IPS-18c (cell line): ENCODE measurements around the gene SNAP47.

Source experiments
- H3K4me3 ChIP-seq: 2 replicates; pipeline ENCODE4 v1.7.0; 2013; ENCODE audit warnings: low read depth, mild to moderate bottlenecking, low read length, moderate library complexity; ENCODE audit not compliant: insufficient read depth
- H3K9me3 ChIP-seq: one replicate; pipeline ENCODE4 v1.6.1; 2013; ENCODE audit warnings: mild to moderate bottlenecking, low read length, moderate library complexity; ENCODE audit not compliant: control insufficient read depth, insufficient read depth

Gene SNAP47

DNA sequence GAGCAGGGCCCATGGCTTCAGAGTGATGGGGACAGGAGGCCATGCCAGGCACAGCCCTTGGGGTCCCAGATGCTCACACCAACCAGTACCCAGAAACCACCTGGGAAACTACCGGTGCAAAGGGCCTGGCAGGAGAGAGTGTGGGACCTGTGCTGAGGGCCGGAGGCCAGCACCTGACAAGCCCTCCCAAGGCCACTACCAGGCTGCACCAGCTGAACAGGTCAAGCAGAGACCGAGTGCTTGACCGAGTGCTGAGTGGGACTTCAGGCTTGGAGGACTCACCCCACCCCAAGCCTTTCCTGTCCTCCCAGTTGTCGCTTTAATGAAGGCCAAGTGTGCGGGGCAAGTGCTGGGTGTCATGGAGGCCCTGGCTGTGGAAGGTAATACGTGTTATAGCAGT is 36.5 kb downstream of the SNAP47 start:
- H3K4me3 ChIP-seq, result no peak overlapping the region

DNA sequence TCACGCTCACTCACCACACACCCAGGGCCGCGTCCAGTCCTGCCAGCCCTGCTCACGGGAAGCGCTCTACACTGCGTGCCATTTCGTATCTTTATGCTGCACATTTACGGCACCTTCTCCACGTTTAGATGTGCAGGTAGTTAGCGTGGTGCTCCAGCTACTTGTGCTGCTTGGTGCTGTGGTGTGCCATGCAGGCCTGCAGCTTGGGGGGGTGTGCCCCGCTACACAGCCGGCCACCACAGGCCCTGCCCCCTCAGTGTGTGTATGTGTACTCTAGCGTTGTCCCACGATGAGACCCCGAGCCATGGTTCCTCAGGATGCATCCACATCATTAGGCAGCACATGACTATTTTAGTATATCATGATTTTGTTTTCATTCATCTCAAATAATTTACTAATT is 38.3 kb downstream of the SNAP47 start:
- Histone ChIP-seq H3K9me3 (no peaks in the 10 kb centered on the region), H3K4me3 (no peak overlapping the region)

More for the DNA sequence above, 36.5 kb downstream of the SNAP47 start:
- no peaks in the 10 kb centered on the region for H3K9me3 ChIP-seq

DNA sequence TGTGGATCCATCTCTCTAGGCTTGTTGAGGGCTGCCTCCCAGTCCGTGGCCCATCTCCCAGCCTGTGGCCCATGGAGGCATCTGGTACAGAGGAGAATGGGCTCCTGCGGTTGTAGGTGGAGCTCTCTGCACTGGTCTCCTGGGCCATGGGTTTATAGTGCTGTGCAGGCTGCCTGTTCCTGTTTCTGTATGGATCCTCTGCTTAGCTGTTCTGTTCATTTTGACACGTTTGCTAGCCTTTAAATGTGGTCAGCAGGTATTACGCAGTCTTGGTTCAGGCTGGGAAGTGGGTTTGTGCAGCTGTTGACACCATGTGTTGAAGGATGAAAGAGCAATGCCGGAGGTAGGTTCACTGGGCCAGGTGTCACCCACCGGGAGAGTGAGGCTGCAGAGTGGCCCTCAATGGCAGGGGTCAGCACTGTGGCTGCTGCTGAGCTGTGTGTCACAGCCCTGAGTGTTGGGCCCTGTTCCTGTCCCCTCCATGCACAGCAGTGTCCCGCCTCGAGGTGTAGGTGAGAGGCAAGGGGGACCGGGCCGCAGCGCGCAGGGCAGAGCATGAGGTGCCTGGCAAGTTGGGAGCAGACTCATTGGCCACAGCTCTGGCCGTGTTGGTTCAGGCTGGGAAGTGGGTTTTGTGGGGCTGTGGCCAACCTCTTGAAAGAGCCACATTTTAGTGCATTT is 39.0 kb downstream of the SNAP47 start:
- H3K4me3 ChIP-seq, result no peak overlapping the region
- H3K9me3 ChIP-seq, result no peaks in the 10 kb centered on the region

DNA sequence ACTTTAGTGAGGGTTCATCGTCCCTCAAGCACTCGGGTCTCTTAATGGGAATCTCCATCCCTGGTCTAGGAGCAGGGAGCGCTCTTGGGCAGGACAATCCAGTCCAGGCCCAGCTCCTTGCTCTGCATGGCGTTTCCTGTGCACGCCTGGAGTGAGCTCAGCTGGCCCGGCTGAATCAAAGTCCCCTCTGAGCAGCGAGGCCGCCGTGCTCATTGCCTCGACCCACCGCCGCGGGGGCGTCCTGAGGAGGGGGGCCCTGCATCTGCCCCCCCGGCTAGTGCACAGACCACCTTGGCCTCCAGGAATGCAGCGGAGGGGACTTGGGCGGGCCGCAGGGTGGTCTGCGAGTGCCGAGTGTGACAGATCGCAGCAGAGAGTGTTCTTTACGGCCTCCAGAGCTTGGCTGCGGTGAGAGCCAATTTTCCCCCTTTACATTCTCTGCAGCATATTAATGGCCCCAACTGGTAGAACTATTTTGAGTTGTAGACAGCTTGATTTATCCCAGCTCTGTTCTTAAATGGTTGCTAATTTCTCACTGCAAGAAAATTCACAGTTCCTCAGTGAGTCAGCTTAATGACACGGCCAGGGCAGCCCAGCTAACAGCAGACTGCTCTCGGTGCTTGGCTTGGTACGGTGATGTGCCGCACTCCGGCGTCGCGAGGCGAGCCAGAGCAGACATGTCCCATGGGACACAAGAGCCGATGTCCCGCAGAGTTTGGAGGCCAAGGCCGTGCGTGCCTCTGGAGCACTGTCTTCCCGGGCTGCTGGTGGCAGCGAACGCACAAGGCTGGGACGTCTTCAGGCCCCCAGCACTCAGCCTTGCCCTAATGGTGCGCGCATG is 39.8 kb downstream of the SNAP47 start:
- Histone ChIP-seq H3K4me3 (no peak overlapping the region), H3K9me3 (no peaks in the 10 kb centered on the region)

DNA sequence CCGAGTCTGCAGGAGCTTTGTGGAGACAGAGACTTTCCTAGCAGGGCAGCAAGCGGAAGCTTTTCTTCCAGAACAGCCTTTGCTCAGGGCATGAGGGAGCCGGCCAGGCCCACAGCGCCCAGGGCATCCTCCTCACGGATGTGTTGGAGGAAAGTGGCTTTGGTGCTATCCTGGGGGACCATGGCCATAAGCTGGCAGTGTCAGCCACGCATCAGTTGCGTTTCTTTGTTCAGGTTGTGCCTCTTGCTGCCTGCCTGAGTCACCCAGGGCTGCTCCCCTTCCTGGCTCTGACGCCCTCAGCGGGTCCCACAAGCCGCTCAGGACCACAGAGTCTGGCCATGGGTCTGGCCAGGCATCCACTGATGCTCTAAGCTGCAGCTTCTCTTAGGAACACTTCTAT is 40.6 kb downstream of the SNAP47 start:
- no peak overlapping the region for H3K4me3 ChIP-seq
- H3K9me3 ChIP-seq, result no peaks in the 10 kb centered on the region

DNA sequence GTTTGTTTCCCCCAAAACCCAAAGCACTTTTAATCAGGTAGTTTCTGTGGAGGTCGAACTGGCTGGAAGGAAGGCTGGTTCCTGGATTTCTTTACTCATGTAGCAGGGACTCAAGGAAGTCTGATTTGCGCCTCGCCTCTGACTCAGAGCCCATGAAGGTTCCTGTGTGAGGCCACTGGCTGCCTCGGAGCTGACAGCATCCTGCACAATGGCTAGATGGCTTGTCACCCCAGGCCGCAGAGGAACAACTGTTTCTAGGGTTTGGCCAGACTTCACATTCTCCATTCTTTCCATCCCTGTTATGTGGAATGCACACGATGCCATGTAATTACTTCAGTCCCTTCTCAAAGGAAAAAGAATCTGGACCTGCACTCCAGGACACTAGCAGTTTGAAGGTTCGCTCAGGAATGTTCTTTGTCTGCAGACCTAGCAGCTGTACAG is 41.1 kb downstream of the SNAP47 start:
- no peaks in the 10 kb centered on the region for H3K9me3 ChIP-seq
- no peak overlapping the region for H3K4me3 ChIP-seq

DNA sequence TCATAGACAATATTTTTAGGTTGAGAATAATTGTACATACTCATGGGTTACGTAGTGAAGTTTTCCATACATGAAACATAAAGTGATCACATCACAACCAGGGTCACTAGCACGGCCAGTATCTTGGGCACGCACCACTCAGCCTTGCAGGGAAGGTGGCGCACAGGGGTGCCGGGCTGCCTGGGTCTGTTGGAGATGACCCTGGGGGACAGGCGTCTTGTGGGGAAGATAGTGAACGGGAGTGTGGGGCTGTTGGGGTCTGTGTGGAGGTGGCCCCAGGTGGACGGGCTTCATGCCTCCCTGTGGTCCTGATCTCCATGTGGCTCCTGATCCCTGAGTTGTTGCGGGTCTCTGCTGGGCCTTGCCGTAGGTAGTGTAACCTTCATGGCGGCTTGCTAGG is 41.9 kb downstream of the SNAP47 start:
- no peaks in the 10 kb centered on the region for H3K9me3 ChIP-seq
- no peak overlapping the region for H3K4me3 ChIP-seq

DNA sequence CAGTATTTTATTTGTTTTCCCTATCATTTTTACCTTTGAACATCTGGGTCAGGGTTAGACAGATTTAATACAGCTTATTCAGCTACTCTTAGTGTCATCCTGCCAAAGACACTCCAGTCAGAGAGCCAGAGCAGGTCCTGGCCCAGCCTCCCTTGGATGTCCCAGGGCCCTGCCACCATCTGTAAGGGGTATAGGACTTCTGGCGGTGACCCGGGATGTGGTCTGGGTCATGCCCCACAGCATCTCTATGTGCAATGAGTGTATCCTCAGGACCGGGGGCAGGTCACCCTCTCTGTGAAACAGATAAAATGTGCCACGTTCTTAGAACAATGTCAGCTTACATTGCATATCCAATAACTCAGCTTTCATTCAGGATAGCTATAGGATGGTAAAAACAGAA is 42.4 kb downstream of the SNAP47 start:
- no peaks in the 10 kb centered on the region for H3K9me3 ChIP-seq
- no peak overlapping the region for H3K4me3 ChIP-seq

DNA sequence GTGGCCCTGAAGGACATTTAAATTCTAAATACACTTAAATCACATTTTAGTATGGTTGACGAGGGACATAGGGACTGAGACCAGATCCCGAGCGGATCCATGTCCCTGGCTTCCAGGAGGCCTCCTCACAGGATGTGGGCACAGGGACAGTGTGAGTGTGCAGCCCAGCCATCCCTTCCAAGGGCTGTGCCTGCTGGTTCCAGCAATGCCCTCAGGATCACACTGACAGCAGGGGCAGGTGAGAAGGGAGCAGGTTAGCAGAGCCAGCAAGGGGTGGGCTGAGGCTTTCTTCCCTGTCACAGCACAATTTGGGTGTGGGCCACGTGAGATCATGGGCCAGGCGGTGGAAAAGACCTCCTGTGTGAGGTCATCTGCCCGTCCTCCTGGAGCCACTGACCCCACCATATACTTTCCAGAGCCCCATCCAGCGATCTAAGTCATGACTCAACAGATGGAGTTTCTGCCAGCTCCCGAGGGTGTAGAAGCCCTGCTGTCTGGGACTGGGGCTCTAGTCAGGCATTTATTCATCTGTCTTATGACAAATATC is 43.2 kb downstream of the SNAP47 start:
- no peaks in the 10 kb centered on the region for H3K9me3 ChIP-seq

DNA sequence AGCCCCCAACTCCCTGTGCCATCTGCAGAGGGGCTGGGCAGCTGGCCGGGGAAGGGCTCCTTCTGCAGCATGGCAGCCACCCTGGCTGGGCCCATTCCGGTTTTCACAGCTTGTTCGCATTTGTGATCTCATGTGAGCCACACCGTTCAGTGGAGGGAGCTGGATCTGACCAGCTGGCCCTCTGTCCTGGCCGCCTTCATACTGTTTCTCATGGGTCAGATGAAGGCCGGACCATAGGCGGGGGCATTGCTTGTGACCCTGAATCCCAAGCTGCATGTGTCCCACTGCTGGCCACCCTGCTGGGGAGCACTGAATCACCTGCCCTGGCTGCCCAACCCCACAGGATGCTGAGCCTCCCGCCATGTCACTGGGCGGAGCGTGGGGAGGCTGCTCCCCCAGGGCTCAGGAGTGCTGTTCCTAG is 43.8 kb downstream of the SNAP47 start:
- no peak overlapping the region for H3K4me3 ChIP-seq

More for the DNA sequence above, 43.2 kb downstream of the SNAP47 start:
- H3K4me3 ChIP-seq, result no peak overlapping the region

DNA sequence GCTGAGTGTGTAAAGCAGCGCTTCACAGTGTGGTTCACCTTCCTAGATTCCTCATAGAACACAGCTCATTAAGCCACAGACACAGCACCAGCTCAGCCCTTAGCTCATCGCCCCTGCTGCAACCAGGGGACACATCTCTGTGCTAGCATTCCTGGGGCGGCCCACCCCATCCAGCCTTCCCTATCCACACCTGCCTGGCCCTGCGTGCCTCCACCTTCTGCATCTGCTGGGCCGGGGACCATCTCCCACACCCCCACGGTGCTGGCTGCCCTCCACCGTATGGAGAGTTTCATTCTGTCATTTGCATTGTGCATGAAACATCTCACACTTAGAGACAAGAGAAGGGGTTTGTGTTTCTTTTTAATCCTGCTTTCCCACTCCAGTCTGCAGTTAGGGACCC is 44.5 kb downstream of the SNAP47 start:
- Histone ChIP-seq H3K9me3 (no peaks in the 10 kb centered on the region), H3K4me3 (no peak overlapping the region)

More for the DNA sequence above, 43.8 kb downstream of the SNAP47 start:
- no peaks in the 10 kb centered on the region for H3K9me3 ChIP-seq

DNA sequence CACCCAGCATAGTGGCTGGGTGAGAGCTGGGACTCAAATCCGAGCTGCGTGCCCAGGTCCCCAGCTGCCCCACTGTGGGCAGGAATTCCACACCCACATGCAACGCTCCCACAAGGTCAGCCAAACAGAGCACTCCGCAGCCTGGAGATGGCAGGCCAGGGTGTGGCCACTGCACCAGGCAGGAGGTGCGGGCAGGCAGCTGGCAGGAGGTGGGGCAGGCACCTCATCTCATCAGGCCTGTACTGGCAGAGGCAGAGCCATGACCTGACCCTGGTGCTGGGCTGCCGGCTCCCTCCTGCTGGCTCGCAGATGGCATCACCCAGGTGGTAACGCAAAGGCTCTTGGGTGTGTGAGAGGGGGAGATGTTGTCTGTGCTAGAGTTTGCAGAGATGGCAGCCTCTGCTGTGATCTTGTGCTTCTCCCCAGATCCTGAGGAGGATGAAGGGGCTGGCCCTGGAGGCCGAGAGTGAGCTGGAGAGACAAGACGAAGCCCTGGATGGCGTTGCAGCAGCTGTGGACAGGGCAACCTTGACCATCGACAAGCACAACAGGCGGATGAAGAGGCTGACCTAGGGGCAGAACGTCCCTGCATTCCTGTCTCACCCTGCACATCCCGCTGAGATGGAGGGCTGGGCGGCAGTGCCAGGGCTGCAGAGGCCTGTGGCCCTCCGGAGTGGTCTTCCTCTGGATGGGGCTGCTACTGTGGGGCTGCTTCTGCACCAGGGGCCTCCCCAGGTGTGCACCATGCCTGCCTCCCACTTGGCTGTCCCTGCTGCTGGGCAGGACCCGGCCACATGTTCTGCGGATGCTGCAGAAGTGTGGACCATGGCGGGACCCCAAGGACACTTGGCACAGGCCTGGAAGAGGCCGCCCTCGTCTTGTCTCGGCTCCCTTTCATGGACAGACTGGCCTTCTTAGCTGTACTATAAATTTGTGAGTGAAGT is 45.1 kb downstream of the SNAP47 start:
- no peaks in the 10 kb centered on the region for H3K9me3 ChIP-seq
- no peak overlapping the region for H3K4me3 ChIP-seq

DNA sequence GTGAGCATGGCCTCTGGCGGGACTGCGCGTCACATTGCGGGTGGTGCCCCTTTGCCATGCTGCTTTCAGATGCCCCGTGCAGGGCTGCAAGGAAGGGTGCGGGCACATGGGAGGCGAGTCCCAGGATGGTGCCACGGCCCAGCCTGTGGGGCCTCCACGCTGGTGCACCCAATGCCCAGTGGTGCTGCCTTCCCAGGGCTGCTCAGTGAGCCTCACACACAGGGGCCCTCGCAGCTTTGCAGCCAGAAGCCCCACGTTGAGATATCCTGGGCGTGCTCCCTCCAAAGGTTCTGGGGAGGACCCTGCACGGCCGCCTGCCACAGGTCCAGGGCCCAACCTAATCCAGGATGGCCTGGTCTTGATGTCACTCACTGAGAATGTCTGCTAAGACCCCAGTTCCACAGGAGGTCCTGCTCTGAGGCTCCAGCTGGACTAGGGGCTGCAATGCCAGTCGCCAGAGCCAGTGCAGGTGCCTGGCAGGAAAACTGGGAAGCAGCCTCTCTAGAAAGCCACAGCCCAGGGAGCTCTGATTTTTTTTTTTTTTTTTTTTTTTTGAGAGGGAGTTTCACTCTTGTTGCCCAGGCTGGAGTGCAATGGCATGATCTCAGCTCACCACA is 46.2 kb downstream of the SNAP47 start:
- H3K9me3 ChIP-seq, result no peaks in the 10 kb centered on the region
- H3K4me3 ChIP-seq, result no peak overlapping the region

DNA sequence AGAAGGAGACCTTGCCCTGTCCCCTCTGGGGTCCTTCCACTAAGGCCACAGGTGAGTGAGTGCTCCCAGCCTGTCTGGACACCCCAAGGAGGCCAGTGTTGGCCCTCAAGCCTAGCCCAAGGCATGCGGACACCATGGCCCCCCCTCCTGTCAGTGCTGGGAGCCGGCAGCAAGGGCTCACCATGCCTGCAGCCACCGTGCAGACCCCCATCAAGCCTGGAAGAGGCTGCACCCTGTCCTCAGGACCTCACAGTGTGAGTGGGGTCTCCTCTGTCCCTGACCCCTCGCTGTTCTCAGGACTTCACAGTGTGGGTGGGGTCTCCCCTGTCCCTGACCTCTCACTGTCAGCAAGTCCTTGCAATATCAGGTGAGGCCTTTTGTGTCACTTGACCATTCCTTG is 47.0 kb downstream of the SNAP47 start:
- no peaks in the 10 kb centered on the region for H3K9me3 ChIP-seq
- no peak overlapping the region for H3K4me3 ChIP-seq

DNA sequence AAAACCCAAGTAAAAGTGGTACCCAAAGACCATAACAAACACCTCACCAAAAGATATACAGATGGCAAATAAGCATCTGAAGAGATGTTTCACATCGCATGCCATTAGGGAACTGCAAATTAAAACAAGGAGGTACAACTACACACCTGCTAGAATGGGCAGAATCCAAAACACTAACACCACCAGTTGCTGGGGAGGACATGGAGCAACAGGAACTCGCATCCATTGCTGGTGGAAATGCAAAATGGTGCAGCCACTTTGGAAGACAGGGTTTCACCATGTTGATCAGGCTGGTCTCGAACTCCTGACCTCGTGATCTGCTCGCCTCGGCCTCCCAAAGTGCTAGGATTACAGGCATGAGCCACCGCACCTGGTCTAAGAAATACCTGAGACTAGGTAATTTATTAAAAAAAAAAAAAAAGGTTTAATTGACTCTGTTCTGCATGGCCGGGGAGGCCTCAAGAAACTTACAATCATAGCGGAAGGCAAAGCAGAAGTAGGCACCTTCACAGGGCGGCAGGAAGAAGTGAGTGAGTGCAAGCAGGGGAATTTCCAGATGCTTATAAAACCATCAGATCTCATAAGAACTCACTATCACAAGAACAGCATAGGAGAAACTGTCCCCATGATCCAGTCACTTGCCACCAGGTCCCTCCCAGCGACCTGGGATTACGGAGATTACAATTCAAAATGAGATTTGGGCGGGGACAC is 50.0 kb downstream of the SNAP47 start:
- Histone ChIP-seq H3K4me3 (no peak overlapping the region), H3K9me3 (no peaks in the 10 kb centered on the region)
